Stimulated activated CD4-positive, alpha-beta T cell treated with anti-CD3 and anti-CD28 coated beads, Interleukin-12 subunit alpha, Interleukin-12 subunit beta, amount 100 ng/mL, for 24 hours (primary cell): ENCODE measurements around the gene ERI3.

Source experiments
- DNase-seq, 2 experiments: peaks; one replicate each; pipeline ENCODE4 v3.0.0-alpha.2; 2020; ENCODE audit warnings: low read depth in 2 of 2

Gene ERI3

DNA sequence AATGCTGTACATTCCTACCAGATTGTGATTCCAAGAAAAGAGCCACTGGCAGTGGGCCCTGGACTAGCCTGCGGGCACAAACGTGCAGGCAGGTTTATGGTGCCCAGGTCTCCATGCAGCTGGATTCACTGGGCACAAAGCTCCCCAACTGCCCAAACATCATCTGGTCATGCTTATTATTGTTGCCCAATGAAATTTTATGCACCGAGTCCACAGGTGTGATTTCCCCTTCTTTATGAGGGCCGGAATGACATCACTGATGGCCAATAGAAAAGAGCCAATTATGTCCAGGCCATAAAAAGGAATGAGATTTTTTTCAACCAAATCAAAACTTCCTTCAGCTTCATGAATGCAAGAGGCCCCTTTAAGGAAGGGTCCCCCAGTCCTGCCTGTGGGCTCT lies 66.2 kb downstream of the ERI3 start:
- no peak for DNase-seq

GRCh38 chr1:44284184-44284583 lies 70.9 kb downstream of the ERI3 start:
- no peak for DNase-seq

- DNase-seq: no peak
Observed at GRCh38 chr1:44283524-44284173, 71.4 kb downstream of the ERI3 start.

DNA sequence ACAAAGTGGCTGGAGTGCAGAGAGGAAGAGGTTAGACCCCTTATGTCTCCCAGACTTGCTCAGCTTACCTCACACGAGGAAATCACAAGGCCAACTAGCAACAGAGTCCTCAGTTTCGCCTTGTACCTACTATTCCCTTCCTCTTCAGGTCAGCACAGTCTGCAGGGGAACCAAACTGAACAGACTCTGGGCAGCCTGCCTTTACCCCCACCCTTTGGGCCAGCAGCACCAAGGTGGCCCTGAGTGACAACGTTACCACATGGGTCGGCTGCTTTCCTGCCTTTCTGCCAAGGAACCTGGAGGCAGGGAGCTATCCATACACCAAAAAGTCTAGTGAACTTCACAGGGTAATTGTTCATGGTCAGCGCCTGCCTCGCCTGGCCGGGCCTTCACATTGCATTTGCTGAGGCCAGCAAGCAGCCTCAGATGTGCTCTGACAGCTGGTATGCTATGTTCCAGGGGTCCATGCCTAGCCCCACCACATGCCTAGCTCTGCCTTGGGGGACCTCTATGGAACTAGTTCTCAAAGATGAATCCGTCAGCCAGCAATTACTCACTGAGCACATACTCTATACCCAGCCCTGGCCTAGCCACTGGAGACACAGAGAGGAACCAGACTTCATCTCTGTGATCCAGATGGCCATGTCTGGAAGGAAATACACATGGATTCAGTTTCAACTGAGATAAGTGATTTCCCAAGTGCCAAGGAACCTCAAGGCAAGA lies 72.2 kb downstream of the ERI3 start:
- DNase-seq: no peak

DNA sequence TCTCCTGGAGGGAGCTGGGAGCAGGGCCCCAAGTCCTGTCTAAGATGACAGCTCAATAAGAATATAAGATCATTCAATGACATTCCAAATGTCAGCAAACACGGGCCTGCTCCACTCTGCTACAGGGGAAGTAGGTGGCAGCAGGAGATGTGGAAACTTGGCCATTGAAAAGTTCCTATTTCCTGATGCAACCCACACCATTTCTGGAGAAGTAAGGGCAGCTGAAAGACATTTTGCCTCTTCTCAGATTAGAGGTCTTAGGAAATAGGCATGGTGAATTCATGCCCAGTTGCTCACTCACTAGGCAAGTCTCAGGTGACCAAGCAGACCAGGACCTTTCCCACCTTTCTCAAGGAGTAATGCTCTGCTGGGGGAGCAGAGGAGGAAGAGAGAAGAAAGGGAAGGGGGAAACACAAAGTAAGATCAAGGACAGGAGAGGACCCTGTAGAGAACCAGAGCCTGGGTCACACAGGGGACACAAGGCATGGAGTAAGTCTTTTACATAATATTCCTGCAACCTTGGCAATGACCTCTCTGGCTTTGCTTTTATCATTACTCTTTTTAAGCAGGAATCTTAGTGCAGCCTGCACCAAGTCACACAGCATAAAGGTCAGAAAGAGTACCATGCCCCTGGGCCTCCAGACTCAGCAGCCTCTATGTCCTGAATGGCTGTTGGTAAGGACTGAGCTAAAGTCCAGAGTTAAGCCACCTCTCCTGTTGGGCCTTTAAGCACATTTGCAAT lies 72.9 kb downstream of the ERI3 start:
- DNase-seq: no peak

- DNase-seq: no peak
Observed at GRCh38 chr1:44276901-44277300, 78.2 kb downstream of the ERI3 start.

DNA sequence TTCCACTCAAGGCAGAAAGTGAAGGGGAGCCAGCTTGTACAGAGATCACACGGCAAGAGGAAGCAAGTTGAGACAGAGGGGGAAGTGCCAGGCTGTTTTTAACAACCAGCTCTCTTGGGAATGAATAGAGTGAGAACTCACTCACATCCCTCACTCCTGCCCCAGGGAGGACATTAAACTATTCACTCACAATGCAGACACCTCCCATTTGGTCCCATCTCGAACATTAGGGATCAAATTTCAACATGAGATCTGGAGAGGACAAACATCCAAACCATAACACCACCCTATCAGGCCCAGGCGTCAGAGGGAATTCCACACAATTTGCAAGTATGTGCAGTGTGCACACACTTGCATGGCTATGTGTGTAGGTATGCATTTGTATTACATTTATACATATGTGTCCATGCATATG lies 79.1 kb downstream of the ERI3 start:
- DNase-seq: no peak

DNA sequence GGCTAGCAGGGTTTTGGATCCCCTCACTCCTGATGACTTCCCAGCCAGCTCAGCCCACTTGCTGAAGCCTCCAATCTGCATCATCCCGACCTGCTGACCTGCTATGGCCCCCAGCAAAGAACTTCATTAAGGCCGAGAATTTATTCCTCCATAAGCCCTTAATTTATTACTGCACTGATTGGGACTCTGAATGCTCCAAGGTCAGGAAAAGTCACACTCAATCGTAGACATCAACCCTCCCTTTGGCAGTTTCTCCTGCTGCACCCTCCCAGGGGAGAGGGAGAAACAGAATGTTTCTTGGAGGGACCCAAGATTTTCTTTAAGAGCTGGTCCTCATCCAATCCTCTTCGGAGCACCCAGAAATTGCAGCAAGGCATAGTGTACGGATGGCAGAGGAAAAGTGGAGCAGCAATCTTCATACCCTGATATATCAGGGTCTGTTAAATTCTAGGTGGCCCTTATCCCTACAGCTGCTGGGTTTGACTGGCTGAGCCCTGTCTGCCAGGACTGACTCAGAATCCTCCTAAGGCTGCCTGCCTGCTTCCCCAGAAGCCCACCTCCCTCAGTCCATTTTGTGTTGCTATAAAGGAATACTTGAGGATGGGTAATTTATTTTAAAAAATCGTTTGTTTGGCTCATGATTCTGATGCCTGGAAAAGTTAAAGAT lies 79.6 kb downstream of the ERI3 start:
- no peak for DNase-seq

- DNase-seq: no peak
Observed at GRCh38 chr1:44273560-44274350, 81.3 kb downstream of the ERI3 start.

GRCh38 chr1:44272992-44273391 lies 82.1 kb downstream of the ERI3 start:
- no peak for DNase-seq

GRCh38 chr1:44271646-44272045 lies 83.4 kb downstream of the ERI3 start:
- no peak for DNase-seq

DNA sequence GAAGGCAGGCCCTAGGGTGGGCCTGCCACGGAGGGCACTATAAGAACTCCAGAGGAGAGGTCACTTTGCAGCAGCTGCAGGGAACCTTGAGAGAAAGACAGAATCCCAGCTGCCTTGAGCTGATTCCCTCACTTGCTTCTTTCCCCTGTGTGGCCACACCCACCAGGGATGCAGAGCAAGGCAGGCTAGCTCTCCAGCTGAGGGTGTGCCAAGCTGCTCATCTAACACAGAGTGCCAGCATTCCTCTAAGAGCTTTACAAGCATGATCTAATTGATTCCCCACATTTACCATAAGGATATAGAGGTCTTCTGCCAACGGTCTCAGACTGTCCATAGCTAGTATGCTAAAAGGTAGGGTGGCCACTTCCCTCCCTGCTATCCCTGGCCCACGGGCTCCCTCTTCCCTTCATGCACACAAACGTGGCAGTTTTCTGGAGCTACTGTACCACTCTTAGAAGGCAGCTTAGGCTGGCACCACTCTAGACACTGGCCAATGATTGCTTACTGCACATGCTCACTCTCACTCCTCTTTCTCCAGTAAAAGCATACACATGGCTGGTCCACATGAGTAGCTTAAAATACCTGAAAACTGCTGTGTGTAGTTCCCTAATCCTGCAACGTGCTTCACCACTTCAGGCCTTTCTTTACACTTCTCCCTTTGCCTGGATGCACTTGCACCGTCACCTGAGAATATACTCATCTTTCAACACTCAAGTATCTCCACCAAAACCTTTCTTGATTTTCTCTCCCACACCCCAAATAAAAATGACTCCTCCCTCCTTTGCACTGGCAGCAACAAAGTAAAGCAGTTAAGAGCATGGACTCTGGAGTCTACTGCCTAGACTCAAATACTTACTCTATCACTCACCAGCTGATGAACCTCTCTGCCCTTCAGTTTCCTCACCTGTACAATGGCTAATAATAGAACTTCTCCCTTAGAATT lies 84.1 kb downstream of the ERI3 start:
- DNase-seq: no peak

GRCh38 chr1:44268054-44268453 lies 87.0 kb downstream of the ERI3 start:
- DNase-seq: no peak

- DNase-seq: no peak
Observed at GRCh38 chr1:44267438-44267837, 87.6 kb downstream of the ERI3 start.

DNA sequence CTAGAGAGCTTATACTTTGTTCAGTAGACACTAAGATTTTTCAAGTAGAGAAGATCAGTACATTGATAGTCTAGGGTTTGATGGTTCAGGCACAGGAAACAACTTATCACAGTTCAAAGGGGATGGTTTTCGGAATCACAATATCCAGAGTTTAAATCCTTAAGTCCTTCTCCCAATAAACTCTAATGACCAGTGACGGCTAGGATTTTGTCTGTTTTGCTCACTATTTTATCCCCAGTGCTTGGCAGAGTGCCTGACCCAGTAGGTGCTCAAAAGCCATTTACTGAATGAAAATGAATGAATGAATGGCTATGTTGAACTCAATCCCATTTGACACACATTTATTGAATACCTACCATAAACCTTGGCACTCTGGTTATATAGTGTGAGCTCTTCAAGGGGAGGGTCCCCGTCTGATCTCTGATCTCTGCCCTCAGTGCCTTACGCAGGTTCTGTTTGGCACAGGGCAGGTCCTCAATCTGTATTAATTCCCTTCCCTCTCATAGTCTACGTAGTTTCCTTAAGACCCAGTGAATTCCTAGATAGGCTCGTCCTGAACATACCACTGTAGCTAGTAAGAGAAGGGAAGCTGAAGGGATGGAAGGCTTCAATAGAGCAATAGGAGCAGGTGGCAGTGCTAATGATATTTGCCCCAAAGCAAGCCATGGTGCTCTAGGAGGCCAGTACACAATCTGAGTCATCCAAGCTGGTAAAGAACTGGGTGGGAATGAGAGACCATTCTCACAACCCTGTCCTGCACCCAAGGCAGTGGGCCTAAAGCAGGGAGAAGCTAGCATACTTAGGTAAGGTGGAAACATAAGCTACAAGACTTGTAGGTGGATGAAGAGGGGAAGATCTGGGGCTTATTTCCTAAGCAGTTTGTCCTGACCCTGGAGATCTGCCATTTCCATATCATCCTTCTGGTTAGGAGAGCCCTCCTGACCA lies 88.4 kb downstream of the ERI3 start:
- DNase-seq: no peak

- no peak for DNase-seq
Observed at GRCh38 chr1:44265656-44266358, 89.2 kb downstream of the ERI3 start.

GRCh38 chr1:44264451-44264771 lies 90.6 kb downstream of the ERI3 start:
- DNase-seq: no peak

DNA sequence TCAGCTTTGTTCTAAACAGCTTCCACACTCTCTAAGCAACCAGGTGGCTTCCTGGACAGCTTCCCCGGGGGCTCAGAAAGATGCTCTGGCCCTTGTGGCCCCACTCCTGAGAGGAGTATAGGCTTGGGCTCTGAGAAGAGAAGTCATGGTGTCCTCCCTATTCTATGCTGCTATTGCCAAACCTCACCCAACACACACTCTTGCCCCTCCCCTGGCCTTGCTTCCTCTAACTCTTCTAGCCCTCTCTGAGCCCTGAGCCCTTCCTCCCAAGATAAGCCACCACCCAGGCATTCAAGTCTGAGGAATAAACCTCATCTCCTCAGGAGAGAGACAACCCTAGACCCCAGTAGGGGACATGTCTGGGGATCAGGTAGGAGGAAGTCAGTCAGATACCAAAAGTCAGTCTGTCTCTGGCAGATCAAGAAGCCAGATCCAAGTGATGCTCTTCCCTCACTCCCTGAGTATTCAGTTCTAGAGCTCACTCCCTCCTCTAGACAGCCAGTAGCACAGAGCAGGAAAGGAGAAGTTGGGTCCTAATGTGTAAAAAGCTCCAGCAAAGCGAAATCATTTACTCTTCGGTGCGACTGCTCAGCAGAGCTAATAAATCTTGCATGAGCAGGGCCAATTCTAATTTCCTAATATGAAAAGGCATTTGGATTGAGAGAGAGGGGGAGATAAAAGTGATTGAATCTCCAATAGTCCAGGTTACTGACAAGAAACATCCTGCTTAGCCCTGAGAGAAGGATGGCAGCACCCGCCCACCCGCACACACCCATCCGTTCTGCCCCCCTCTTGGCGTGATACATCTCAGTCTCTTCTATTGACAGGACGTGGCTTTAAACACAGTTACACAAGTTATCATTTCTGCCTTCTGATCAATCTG lies 91.2 kb downstream of the ERI3 start:
- no peak for DNase-seq
